Activated naive CD4-positive, alpha-beta T cell treated with anti-CD3 and anti-CD28 coated beads, Interleukin-2, amount 50 U/mL, for 24 hours (primary cell): ENCODE results near the gene LRRC23.
A peak's percentile ranks its signal among the peaks of the same experiment; 100 is the strongest.
"Not testable (repeated sequence)": the region's sequence is repeated elsewhere in the genome, so short reads cannot be mapped to it uniquely, and the experiment has no call there.

Source experiments
- H3K27ac Mint-ChIP-seq: one replicate; pipeline ENCODE4 v1.8.0; 2021; ENCODE audit warnings: mild to moderate bottlenecking, mixed read lengths
- H3K27me3 Mint-ChIP-seq: one replicate; pipeline ENCODE4 v1.8.0; 2021; ENCODE audit warnings: mixed read lengths
- H3K36me3 Mint-ChIP-seq: one replicate; pipeline ENCODE4 v1.8.0; 2021; ENCODE audit warnings: mixed read lengths
- H3K4me1 Mint-ChIP-seq: one replicate; pipeline ENCODE4 v1.8.0; 2021; ENCODE audit warnings: mixed read lengths
- H3K4me3 Mint-ChIP-seq: one replicate; pipeline ENCODE4 v1.8.0; 2021; ENCODE audit warnings: mild to moderate bottlenecking, mixed read lengths
- H3K9me3 Mint-ChIP-seq: one replicate; pipeline ENCODE4 v1.8.0; 2021; ENCODE audit warnings: mixed read lengths

LRRC23 gene

DNA sequence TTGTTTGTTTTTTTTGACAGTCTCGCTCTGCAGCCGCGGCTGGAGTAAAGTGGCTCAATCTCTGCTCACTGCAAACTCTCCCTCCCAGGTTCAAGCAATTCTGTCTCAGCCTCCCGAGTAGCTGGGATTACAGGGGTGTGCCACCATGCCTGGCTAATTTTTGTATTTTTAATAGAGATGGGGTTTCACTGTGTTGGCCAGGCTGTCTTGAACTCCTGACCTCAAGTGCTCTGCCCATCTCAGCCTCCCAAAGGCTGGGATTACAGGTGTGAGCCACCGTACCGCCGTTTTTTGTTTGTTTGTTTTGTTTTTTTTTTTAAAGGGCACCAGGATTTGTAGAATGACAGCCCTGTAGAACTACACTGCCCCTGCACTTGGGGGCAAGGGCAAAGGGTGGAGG is 15.8 kb upstream of the LRRC23 start:
- Mint-ChIP-seq H3K27ac (peak overlapping the region; percentile 35), H3K4me1 (peaks cover 12% of the 10 kb centered on the region)
- H3K4me3 Mint-ChIP-seq, H3K27me3 Mint-ChIP-seq, H3K9me3 Mint-ChIP-seq, H3K36me3 Mint-ChIP-seq: not testable (repeated sequence)

- peak overlapping the region; percentile 87 for H3K4me3 Mint-ChIP-seq
- not testable (repeated sequence) for H3K36me3 Mint-ChIP-seq, H3K27me3 Mint-ChIP-seq, H3K9me3 Mint-ChIP-seq
- H3K4me1 Mint-ChIP-seq: peaks cover 12% of the 10 kb centered on the region
- H3K27ac Mint-ChIP-seq: peak overlapping the region; percentile 97
Measured at GRCh38 chr12:6889775-6890573, 14.6 kb upstream of the LRRC23 start.

DNA sequence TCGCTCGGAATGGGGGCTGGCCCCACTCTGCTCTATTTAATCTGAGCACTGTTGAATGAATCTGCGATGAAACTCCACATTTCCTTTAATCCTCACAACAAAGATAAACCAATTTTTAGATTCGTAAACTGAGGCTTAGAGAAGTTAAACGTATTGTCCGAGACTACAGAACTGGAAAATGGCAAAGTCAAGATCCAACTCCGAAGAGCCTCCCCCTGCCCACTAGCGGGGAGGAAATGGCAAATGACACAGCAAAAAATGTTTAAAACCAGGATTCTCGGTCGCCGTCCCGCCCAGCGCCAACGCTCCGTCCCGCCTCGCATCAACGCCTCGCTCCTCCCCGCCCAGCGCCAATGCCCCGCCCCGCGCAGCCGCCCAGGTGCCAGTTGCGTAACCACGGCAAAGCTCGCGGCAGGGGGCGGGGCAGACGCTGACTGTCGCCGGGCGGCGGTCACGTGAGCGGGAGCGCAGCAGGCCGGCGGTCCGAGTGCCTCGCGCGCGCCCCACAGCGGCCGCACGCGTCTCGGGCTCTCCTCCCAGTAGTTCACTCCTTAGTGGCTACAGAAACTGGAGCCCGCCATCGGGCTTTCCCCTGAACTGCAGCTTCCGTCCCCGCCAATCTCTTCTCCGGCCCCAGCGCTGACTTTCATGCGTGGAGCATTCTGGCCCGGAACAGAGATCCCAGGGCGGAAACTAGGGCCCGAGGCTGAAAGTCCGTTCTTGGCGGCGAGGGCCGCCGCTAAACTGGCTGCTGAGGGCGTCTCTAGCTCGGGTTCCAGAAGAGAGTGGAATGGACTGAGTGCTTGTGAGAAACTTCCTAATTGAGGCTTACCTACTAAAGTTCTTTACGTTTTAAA is 13.6 kb upstream of the LRRC23 start:
- no peaks in the 10 kb centered on the region for H3K9me3 Mint-ChIP-seq
- no peaks in the 10 kb centered on the region for H3K27me3 Mint-ChIP-seq
- peak overlapping the region; percentile 97 for H3K27ac Mint-ChIP-seq
- H3K4me1 Mint-ChIP-seq: peaks cover 12% of the 10 kb centered on the region
- H3K36me3 Mint-ChIP-seq: no peaks in the 10 kb centered on the region
- H3K4me3 Mint-ChIP-seq: peak overlapping the region; percentile 87

GRCh38 chr12:6891646-6892001 is 13.0 kb upstream of the LRRC23 start:
- H3K4me3 Mint-ChIP-seq: peak overlapping the region; percentile 87
- peaks cover 12% of the 10 kb centered on the region for H3K4me1 Mint-ChIP-seq
- no peaks in the 10 kb centered on the region for H3K36me3 Mint-ChIP-seq
- H3K9me3 Mint-ChIP-seq: no peaks in the 10 kb centered on the region
- H3K27ac Mint-ChIP-seq: peak overlapping the region; percentile 97
- H3K27me3 Mint-ChIP-seq: no peaks in the 10 kb centered on the region

- not testable (repeated sequence) for H3K9me3 Mint-ChIP-seq, H3K27ac Mint-ChIP-seq, H3K27me3 Mint-ChIP-seq, H3K36me3 Mint-ChIP-seq
- Mint-ChIP-seq H3K4me1 (peaks cover 12% of the 10 kb centered on the region), H3K4me3 (peak overlapping the region; percentile 52)
Measured at GRCh38 chr12:6892683-6893082, 11.9 kb upstream of the LRRC23 start.

DNA sequence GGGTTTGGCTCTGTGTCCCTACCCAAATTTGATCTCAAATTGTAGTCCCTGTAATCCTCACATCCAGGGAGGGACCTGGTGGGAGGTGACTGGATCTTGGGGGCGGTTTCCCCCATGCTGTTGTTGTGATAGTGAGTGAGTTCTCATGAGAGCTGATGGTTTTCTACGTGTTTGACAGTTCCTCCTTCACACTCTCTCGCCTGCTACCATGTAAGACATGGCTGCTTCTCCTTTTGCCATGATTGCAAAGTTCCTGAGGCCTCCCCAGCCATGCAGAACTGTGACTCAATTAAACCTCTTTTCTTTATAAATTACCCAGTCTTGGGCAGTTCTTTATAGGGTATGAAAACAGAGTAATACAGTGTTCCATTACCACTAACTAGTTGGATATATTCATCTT is 10.3 kb upstream of the LRRC23 start:
- Mint-ChIP-seq H3K27ac (no peak overlapping the region), H3K4me3 (no peak overlapping the region), H3K4me1 (peaks cover 12% of the 10 kb centered on the region), H3K27me3 (no peaks in the 10 kb centered on the region), H3K9me3 (no peaks in the 10 kb centered on the region), H3K36me3 (no peaks in the 10 kb centered on the region)

- Mint-ChIP-seq H3K4me3 (no peak overlapping the region), H3K27ac (no peak overlapping the region)
Measured at GRCh38 chr12:6896846-6897435, 7.7 kb upstream of the LRRC23 start.

DNA sequence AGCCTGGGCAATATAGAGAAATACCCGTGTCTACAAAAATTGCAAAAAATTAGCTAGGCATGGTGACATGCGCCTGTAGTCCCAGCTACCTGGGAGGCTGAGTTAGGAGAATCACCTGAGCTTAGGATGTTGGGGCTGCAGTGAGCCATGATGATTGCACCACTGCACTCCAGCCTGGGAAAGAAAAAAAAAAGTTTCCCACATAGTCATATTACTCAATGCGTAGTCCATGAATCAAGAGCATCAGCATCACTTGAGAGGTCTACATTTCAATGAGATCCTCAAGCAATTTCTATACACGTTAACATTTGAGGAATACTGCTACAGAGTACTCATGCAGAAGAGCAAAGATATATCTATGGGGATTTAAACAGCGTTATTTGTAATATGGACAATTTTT is 5.2 kb upstream of the LRRC23 start:
- H3K4me3 Mint-ChIP-seq: no peak overlapping the region
- H3K27me3 Mint-ChIP-seq: no peaks in the 10 kb centered on the region
- no peak overlapping the region for H3K27ac Mint-ChIP-seq
- H3K9me3 Mint-ChIP-seq: no peaks in the 10 kb centered on the region
- H3K36me3 Mint-ChIP-seq: no peaks in the 10 kb centered on the region
- peaks cover 8% of the 10 kb centered on the region for H3K4me1 Mint-ChIP-seq

More at GRCh38 chr12:6896846-6897435, 7.7 kb upstream of the LRRC23 start:
- Mint-ChIP-seq H3K36me3 (no peaks in the 10 kb centered on the region), H3K4me1 (peaks cover 5% of the 10 kb centered on the region), H3K27me3 (no peaks in the 10 kb centered on the region), H3K9me3 (no peaks in the 10 kb centered on the region)

DNA sequence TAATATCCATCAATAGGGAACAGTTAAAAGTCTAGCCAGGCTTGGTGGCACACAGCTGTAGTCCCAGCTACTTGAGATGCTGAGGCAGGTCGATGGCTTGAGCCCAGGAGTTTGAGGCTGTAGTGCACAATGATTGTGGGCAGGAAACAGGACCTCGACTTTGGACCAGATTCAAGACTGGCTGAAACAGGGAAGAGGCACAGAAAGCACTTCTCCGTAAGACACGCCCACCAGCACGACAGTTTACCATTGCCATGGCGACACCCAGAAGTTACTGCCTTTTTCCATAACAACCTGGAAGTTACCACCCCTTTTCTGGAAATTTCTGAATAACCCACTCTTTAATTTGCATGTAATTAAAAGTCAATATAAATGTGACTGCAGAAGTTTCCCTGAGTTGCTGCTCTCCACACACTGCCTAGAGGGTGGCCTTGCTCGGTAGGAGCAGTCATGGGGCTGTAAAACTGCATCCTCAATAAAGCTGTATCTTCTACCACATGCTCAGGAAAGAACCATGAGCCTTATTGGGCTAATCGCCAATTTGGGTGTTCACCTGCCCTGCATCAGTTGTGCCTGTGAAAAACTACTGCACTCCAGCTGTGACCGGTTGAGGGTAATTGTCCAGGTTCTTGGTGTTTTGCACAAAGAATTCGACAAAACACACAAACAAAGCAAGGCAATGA is 4.6 kb upstream of the LRRC23 start:
- Mint-ChIP-seq H3K9me3 (no peaks in the 10 kb centered on the region), H3K27ac (no peak overlapping the region), H3K4me1 (peaks cover 8% of the 10 kb centered on the region), H3K4me3 (no peak overlapping the region), H3K36me3 (no peaks in the 10 kb centered on the region), H3K27me3 (no peaks in the 10 kb centered on the region)

- no peaks in the 10 kb centered on the region for H3K36me3 Mint-ChIP-seq
- no peak overlapping the region for H3K27ac Mint-ChIP-seq
- no peak overlapping the region for H3K4me3 Mint-ChIP-seq
- no peaks in the 10 kb centered on the region for H3K9me3 Mint-ChIP-seq
- H3K27me3 Mint-ChIP-seq: no peaks in the 10 kb centered on the region
- H3K4me1 Mint-ChIP-seq: peaks cover 8% of the 10 kb centered on the region
Measured at GRCh38 chr12:6902448-6902847, 2.2 kb upstream of the LRRC23 start.

DNA sequence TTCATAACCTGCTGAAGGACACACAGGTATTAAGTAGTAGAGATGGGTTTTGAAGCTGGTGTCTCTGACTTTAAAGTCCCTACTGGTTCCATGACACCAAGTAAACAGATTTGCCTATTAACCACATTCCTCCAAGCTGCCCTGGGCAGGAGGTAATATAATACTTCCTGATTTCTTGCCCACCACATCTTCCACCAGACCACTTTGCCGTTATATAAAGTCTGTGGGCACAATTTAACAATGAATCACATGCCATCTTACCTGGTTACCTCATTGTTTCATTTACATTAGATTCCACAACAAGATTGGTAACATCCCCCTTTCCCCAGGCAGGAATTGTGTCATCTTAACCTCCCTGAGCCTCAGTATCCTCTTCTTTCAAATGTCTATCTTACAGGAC is 900 bp upstream of the LRRC23 start:
- H3K4me3 Mint-ChIP-seq: no peak overlapping the region

GRCh38 chr12:6905414-6906040 is 905 bp downstream of the LRRC23 start:
- Mint-ChIP-seq H3K27ac (no peak overlapping the region), H3K4me3 (no peak overlapping the region), H3K27me3 (no peaks in the 10 kb centered on the region), H3K36me3 (no peaks in the 10 kb centered on the region), H3K4me1 (peaks cover 3% of the 10 kb centered on the region), H3K9me3 (no peaks in the 10 kb centered on the region)

More for the DNA sequence above, 900 bp upstream of the LRRC23 start:
- Mint-ChIP-seq H3K9me3 (no peaks in the 10 kb centered on the region), H3K36me3 (no peaks in the 10 kb centered on the region), H3K4me1 (peaks cover 8% of the 10 kb centered on the region), H3K27me3 (no peaks in the 10 kb centered on the region), H3K27ac (no peak overlapping the region)

DNA sequence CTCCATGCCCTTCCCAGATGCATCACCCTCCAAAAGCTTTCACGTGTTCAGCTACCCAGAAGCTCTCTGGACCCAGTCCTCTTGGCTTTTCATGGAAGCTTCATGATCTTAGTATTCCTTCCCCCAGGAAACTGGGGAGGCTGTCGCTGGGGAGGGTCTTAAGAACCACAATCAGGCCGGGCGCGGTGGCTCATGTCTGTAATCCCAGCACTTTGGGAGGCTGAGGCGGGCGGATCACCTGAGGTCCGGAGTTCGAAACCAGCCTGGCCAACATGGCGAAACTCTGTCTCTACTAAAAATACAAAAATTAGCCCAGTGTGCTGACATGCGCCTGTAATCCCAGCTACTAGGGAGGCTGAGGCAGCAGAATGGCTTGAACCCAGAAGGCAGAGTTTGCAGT is 3.5 kb downstream of the LRRC23 start:
- H3K9me3 Mint-ChIP-seq, H3K27me3 Mint-ChIP-seq, H3K36me3 Mint-ChIP-seq, H3K4me1 Mint-ChIP-seq, H3K4me3 Mint-ChIP-seq, H3K27ac Mint-ChIP-seq: not testable (repeated sequence)

DNA sequence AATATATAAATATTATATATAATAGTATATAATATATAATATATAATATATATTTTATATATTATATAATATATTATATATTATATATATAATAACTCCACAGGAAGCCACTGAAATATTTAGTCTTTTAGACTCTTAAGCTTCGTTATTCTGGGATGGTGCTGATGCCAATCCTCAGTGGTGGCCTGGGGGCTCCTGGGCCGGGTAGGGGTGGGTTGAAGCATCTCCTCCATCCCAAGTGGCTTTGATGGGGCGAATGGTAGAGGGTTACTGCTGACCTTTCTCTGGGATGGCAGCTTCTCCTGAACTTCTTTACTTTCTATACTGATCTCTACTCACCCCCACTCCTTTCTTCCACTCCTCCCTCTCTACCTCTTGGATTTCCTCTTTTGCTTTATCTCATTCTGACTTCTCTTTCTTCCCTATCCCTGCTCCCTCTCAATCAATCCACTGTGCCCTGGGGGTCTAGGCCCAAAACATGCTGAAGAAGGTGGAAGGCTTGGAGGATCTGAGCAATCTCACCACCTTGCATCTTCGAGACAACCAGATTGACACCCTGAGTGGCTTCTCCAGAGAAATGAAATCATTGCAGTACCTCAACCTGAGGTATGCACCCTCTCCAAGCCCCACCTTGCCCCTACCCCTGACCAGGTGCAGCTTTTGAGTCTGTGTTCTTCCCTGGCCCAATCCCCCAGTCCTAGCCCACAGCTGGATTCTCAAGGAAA is 5.0 kb downstream of the LRRC23 start:
- no peaks in the 10 kb centered on the region for H3K27me3 Mint-ChIP-seq
- no peak overlapping the region for H3K4me3 Mint-ChIP-seq
- peaks cover 15% of the 10 kb centered on the region for H3K4me1 Mint-ChIP-seq
- H3K9me3 Mint-ChIP-seq: no peaks in the 10 kb centered on the region
- H3K36me3 Mint-ChIP-seq: no peaks in the 10 kb centered on the region
- H3K27ac Mint-ChIP-seq: no peak overlapping the region
